ENCODE data around the gene LRRC4C.
"Not testable (repeated sequence)": the region's sequence is repeated elsewhere in the genome, so short reads cannot be mapped to it uniquely, and the experiment has no call there.

The LRRC4C gene

DNA sequence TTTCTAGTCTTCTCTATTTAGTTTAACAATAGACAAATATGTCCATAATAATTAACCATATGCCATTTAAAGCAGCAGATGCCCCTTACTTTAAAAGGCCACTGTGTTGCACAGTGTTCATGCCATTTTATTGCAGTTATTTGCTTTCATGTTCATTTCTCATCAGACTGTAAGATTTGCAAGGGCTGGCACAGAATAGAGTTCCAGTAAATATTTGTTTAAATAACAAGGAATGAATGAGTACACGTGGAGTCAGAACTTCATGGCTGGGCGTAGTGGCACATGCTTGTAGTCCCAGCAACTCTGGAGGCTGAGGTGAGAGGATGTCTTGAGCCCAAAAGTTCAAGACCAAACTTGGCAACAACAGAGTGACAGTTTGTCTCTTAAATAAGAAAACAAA, 1228.6 kb downstream of the LRRC4C start:
- no peak for DNase-seq (ENCODE audit: low read depth)

DNA sequence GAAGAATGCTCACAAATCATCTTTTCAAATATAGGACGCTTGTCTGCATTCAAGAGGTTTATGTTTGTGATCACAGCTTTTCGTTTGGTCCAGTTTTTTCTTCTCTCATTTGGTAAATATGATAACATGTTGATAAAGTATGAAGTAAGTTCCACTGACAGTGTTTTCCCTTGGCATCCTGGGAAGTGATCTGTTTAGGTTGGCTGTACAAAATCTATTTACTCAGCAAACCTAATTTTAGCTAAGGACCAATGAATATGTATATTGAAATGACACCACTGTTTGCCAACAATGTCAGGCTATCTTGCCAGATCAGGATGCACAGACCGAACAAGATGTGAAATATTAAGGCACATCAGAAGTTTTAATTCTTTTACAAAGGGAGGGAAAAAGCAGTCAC, 1230.8 kb downstream of the LRRC4C start:
- no peak for DNase-seq (ENCODE audit: low read depth)

DNA sequence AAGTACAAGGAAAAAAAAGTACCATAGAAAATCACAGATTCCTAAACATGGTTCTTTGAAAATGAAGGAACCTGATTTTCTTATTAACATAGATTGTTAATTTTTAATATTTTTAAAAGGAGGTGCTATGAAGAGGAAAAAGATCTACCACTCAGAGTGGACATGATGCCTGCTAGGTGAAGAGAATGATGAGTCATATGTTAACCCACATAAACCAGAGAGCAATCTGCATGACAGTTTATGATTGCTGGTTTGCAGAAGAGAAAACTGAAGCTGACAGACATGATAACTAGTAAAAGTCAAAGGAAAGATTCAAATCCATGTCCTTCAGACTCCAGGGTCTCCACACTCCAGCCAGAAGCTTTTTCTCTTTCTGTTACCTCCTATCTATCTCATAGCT, 1231.7 kb downstream of the LRRC4C start:
- no peak for DNase-seq (ENCODE audit: low read depth)

DNA sequence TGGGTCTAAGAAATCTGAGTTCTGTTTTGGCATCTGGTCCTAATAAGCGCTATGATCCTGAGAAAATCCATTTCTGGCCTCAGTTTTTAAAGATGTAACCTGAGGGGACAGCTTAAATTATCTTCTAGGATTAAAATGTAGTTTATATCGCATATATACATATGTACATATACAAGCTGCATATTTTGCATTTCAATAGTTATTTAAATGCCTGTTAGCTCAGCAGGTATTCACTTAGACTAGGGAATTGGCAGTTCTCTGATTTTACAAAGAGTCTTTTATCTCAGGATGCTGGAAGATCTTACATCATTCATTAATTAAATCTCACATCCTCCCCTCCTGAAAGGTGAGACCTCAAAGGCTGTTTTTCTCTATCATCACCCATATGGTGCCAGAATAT, 1232.8 kb downstream of the LRRC4C start:
- DNase-seq (ENCODE audit: low read depth): no peak

- no peak for DNase-seq (ENCODE audit: low read depth)
Observed at GRCh38 chr11:40223596-40224330, 1235.7 kb downstream of the LRRC4C start.

- no peak for DNase-seq (ENCODE audit: low read depth)
Observed at GRCh38 chr11:40219401-40219800, 1240.1 kb downstream of the LRRC4C start.

DNA sequence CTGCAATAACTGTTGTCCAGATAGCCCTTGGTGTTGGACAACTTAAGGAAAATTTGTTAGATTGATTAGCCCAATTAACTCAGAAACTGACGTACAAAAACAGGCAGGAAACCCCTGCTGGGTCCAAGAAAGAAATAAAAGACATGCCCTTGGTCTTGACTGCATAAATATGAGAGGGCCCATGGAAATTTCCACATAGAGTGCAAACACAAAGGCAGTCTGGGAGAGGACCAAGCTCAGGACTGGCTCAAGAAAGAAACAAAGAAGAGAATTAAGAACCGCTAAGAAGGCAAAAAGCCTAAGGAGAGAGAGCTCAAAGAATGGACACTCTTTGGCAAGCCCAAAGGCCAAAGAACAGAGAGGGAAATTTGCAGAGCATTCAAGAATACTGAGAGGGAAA, 1243.9 kb downstream of the LRRC4C start:
- DNase-seq (ENCODE audit: low read depth): no peak

DNA sequence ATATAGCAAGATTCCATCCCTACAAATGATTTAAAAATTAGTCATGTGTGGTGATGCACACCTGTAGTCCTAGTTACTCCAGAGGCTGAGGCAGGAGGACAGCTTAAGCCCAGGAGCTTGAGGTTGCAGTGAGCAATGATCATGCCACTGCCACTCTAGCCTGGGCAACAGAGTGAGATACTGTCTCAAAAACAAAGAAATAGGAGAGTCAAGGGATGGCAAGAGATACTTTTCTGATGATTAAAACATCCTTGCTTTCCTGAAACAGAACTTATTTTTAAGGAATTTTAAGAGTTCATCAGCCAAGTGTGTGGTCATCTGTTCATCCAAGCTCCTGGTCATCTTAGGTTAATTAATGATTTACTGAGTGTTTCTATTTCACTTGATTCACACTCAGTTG, 1252.0 kb downstream of the LRRC4C start:
- DNase-seq (ENCODE audit: low read depth): no peak

DNA sequence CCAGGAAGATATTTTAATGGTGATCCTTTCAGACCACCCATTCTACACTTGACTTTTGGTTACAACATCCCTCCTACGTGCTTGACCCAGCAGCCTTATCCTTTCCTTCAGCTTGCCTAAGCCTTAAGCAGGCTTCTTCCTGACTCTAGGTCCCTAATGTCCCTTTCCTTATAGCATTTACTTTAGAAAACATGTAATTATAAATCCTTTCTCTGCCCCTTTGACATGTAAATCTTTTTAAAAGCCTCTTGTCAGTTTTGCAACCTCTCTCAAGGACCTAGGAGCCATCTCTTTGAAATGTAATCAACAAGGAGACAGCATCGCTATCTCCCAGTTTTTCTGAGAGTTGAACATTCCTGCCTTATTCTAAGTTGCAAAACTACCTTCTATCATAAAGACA, 1255.2 kb downstream of the LRRC4C start:
- no peak for DNase-seq (ENCODE audit: low read depth)

GRCh38 chr11:40203606-40204005, 1255.8 kb downstream of the LRRC4C start:
- DNase-seq (ENCODE audit: low read depth): no peak

DNA sequence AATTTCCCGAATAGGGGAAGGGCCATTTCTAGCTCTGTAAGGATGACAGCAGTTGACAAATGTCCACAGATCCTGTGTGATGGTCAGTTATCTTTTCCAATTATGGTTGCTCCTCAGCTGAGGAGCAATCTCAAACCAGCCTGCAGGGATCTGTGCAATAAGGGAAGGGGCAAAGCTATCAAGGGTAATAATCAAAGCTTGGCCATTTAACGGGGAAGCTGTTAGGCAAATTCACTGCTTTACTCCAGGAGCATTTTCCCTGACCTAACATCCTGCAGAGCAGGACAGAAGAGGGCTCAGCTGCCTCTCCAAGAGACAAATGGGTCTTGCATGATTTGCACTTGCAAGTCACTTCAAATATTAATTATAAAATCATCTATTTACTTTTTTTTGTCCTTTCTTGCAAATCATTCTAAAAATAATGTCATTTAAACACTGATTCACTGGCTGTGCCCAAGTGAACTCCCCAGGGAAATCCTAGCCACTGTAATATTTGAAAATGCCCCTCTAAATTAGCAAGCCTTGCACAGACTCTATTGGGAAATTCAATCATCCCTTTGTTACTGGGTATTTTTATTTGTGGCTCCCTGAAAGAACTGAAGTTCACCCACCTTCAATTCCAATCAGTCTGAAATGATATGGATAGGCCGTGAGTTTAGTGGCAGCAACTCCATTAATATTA, 1256.7 kb downstream of the LRRC4C start:
- DNase-seq (ENCODE audit: low read depth): no peak

DNA sequence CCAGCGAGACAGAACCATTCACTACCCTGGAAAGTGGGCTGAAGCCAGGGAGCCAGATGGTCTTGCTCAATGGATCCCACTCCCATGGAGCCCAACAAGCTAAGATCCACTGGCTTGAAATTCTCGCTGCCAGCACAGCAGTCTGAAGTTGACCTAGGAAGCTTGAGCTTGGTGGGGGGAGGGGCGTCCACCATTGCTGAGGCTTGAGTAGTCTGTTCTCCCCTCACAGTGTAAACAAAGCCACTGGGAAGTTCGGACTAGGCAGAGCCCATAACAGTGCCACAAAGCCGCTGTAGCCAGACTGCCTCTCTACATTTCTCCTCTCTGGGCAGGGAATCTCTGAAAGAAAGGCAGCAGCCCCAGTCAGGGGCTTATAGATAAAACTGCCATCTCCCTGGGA, 1266.9 kb downstream of the LRRC4C start:
- DNase-seq (ENCODE audit: low read depth): not testable (repeated sequence)

- DNase-seq (ENCODE audit: low read depth): no peak
Observed at GRCh38 chr11:40190294-40190693, 1269.2 kb downstream of the LRRC4C start.

DNA sequence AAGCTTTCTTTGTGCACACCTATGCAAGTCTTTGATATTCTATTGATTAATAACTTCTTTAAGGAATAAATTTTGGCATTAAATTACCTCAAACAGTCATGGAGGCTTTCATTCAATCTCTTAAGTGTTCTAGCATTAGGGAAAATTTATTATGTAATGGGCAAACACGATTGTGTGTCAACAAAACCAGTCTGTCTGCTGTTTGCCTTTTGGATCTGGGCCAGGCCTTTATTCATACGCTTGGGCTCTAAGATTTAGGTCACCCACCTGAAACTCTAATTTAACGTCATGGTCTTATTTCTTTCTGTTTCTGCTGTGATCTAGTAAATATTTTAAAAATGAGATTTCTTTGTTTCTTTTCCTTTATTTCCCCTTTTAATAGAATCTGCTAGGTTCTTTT, 1270.6 kb downstream of the LRRC4C start:
- no peak for DNase-seq (ENCODE audit: low read depth)

GRCh38 chr11:40187295-40187694, 1272.2 kb downstream of the LRRC4C start:
- no peak for DNase-seq (ENCODE audit: low read depth)

DNA sequence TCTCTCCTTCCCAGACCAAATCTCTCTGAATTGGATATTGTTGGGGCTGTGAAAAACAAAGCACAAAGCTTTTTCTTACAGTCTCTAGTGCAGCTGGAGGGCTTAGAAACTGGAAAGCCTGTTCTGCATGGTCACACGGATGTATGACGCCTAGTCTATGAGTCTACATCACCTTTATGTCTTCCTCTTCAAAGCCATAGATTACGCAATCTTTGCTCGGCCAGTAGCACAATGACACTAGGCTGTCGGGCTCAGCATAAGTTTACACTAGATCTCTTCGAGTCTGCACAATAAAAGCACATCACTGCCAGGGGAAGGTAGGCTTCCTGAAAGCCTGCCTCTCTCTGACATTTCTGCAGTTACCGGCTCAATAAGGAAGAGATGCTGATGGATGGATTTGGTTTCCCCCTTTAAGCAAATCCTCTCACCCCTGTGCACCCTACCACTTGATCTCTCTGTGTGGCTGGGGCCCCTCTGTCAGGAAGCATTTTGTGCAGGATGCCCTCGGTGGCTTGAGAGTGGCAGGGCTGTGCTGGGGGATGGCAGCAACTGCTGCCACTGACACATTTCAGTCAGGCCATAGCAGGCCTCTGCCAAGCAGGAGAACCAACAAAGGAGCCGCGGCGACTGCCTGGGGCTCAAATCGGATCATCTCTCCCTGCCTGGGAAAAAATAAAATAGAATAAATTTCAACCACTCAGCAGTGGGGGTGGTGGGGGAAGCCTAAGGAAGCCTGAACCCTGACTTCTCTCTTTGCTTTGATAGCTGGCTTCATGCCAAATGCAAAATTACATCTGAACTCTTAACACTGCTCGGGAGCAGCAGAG, 1272.8 kb downstream of the LRRC4C start:
- no peak for DNase-seq (ENCODE audit: low read depth)

DNA sequence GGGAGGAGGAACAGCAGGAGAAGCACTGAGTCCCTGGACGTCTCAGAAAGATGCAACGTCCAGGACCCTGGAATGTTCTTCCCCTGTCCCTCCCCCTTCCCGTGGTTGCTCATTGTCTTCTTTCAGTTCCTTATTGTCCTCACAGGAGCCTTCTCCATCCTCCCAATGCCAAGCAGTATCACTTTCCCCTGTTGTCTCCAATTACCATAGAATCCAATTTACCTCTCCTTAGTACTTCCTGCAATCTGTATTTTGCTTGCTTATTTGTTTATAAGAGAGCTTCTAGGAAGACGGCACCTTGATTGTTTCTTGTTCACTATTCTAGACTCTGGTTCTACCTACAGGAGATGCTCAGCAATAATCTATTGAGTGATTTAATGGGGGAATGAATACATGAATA, 1273.7 kb downstream of the LRRC4C start:
- DNase-seq (ENCODE audit: low read depth): no peak

- DNase-seq (ENCODE audit: low read depth): no peak
Observed at GRCh38 chr11:40183073-40184064, 1276.1 kb downstream of the LRRC4C start.

GRCh38 chr11:40179541-40179940, 1279.9 kb downstream of the LRRC4C start:
- no peak for DNase-seq (ENCODE audit: low read depth)

DNA sequence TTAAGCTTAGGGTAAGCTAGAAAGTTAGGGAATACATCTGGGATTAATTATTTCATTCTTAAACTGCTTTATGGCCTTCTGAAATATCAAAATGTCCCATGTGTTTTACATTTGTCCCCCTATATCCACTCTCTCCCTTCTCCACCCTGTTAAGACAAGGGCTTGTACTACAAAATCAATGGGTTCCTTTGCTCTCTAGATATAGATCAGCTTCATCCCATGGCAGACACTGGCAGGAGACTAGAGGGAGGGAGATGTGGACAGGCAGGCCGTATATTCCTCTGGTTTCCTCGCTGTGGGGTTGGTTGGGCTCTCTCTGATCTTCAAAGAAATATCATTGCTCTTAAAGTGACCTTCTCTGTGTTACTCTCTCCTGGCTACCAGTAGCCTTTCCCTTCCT, 1281.0 kb downstream of the LRRC4C start:
- no peak for DNase-seq (ENCODE audit: low read depth)

DNA sequence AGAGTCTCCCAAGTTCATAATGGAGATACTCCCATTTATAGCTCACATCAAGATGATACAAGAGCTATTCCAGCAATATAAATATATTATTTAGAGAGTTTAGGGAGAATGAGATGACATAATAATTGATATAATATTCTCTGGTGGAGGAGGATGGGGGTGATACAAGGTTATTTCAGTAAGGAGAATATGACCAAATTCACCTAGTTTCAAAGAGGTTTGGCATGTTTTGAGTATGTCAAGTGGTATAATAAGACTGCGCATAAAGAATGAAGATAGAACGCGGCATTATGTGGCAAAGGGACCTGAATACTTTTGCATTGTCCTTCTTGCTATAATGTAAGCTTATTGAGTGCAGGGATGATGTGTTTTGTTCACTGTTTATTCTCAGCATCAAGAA, 1283.5 kb downstream of the LRRC4C start:
- DNase-seq (ENCODE audit: low read depth): no peak

GRCh38 chr11:40170078-40170477, 1289.4 kb downstream of the LRRC4C start:
- no peak for DNase-seq (ENCODE audit: low read depth)

All from activated gamma-delta T cell treated with anti-CD3 and anti-CD28 coated beads, Interleukin-2, amount 50 U/mL, for 16 hours (primary cell).